Fibroblast of lung (primary cell): ENCODE data around the gene DUSP16. TPM values are rescaled to one million over a fixed set of nuclear protein-coding genes. Genes with fewer than 3 reads are reported as not detected.

ENCODE experiments used
- DNase-seq, 2 donors: peaks; one replicate each; pipeline versions ENCODE4 v3.0.0 to v3.0.0-alpha.2; 2010; ENCODE audit warnings: low read depth in 2 of 2
- H2AFZ ChIP-seq: 2 replicates; pipeline ENCODE4 v1.5.1; 2012; ENCODE audit warnings: low read length, control low read depth, inconsistent platforms
- H3K27ac ChIP-seq: 2 replicates; pipeline ENCODE4 v1.5.1; 2011; ENCODE audit warnings: low read length, control low read depth; ENCODE audit not compliant: insufficient read depth
- H3K27me3 ChIP-seq: 2 replicates; pipeline ENCODE4 v1.5.1; 2011; ENCODE audit warnings: mild to moderate bottlenecking, low read length; ENCODE audit not compliant: control insufficient read depth, insufficient read depth
- H3K36me3 ChIP-seq: 2 replicates; pipeline ENCODE4 v1.5.1; 2011; ENCODE audit warnings: low read length; ENCODE audit not compliant: control insufficient read depth, insufficient read depth
- H3K4me1 ChIP-seq: 2 replicates; pipeline ENCODE4 v1.5.1; 2011; ENCODE audit warnings: low read length; ENCODE audit not compliant: control insufficient read depth, insufficient read depth; ENCODE audit errors: extremely low read depth
- H3K4me2 ChIP-seq: 2 replicates; pipeline ENCODE4 v1.5.1; 2011; ENCODE audit warnings: low read length, control low read depth; ENCODE audit not compliant: insufficient read depth; ENCODE audit errors: extremely low read depth
- H3K4me3 ChIP-seq, 4 experiments: fragments of 200-600 bp in 1 of 4; sonication (generic) in 1 of 4; replicated peaks in 1 of 4; 2 replicates each; pipeline ENCODE4 v1.5.1; 2011 to 2016; ENCODE audit warnings: low read length in 4 of 4, low read depth in 3 of 4, mild to moderate bottlenecking in 3 of 4, control low read depth in 2 of 4, inconsistent platforms in 1 of 4, mixed read lengths in 1 of 4; ENCODE audit not compliant: insufficient read depth in 1 of 4; ENCODE audit errors: control extremely low read depth in 1 of 4
- H3K79me2 ChIP-seq: 2 replicates; pipeline ENCODE4 v1.5.1; 2012; ENCODE audit warnings: mild to moderate bottlenecking, low read length, inconsistent platforms; ENCODE audit not compliant: control insufficient read depth, insufficient read depth
- H3K9ac ChIP-seq: 2 replicates; pipeline ENCODE4 v1.5.1; 2011; ENCODE audit warnings: mild to moderate bottlenecking, low read length, control low read depth; ENCODE audit not compliant: insufficient read depth
- H3K9me3 ChIP-seq: 2 replicates; pipeline ENCODE4 v1.5.1; 2012; ENCODE audit warnings: low read depth, low read length; ENCODE audit not compliant: control insufficient read depth, insufficient read depth
- H4K20me1 ChIP-seq: 2 replicates; pipeline ENCODE4 v1.5.1; 2011; ENCODE audit warnings: low read length; ENCODE audit not compliant: control insufficient read depth, insufficient read depth; ENCODE audit errors: extremely low read depth
- CTCF ChIP-seq, 2 donors: IDR thresholded peaks in 1 of 2; conservative IDR thresholded peaks in 1 of 2; 1 replicate in 1 of 2; 2 replicates in 1 of 2; pipeline ENCODE4 v1.5.1; 2011 to 2012; ENCODE audit warnings: low read length in 2 of 2, control low read depth in 1 of 2, inconsistent platforms in 1 of 2, low read depth in 1 of 2, mild to moderate bottlenecking in 1 of 2
- EZH2 ChIP-seq: IDR thresholded peaks from 2 replicates; pipeline ENCODE4 v1.5.1; 2012; ENCODE audit warnings: low read length, control low read depth, mild to moderate bottlenecking; ENCODE audit errors: missing control alignments
- polyA plus RNA-seq, 2 donors: library from polyadenylated mRNA; depleted of rRNA in 1 of 2; stranded (reverse) in 1 of 2; unstranded in 1 of 2; fragments of >200 nt; gene quantifications; 2 replicates each; pipeline ENCODE4 v1.2.1, GENCODE V29; 2011 to 2012; ENCODE audit warnings: missing spikeins in 1 of 2
- total RNA-seq: library from RNA; depleted of rRNA; stranded (reverse); fragments of >200 nt; gene quantifications from 2 replicates; pipeline ENCODE4 v1.2.1, GENCODE V29; 2014

DUSP16 gene
- total and polyA plus RNA-seq, 2 donors (not counting 1 experiment from before 2014, with no cell fraction given): 9.4 to 15.2 TPM

DNA sequence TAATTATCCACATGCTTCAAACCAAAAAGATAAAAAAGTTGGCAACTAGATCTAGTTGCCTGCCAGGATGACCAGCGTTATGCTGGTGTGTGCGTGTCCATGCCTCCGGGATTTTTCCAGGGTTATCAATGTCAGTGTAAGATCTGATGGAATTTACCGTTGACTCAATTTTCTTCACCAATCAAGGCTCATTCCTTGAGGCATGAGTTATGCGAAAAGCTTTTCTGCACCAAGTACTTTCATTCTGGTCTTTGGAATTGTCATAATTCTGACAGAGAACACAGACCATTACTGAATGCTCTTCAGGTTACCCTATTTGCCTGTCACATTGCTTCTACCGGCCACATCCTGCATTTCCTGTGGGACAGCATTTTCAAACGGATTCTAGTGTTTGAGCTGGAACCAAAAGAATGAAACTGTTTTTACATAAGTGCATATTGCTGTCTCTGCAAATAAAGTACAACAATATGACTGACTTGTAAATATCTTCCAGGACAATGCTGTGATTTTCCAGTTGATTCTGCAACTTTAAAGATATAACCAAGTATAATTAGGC, 91.8 kb downstream of the DUSP16 start:
- no peak for DNase-seq
- H3K27ac ChIP-seq: no peak overlapping the region
- no peaks in the 10 kb centered on the region for H3K36me3 ChIP-seq
- no peak overlapping the region for H2AFZ ChIP-seq
- H3K4me2 ChIP-seq: no peak overlapping the region
- no peaks in the 10 kb centered on the region for H3K9me3 ChIP-seq
- H3K27me3 ChIP-seq: no peaks in the 10 kb centered on the region
- TF ChIP-seq CTCF (conservative IDR thresholded peaks at IDR 0.05 in 1 of 2, IDR thresholded peaks at IDR 0.05 in 1 of 2; ENCODE audit: low read depth in 1 of 2, low read length in 2 of 2): no peak
- TF ChIP-seq EZH2: no peak
- no peaks in the 10 kb centered on the region for H3K79me2 ChIP-seq
- no peaks in the 10 kb centered on the region for H3K4me1 ChIP-seq
- H3K4me3 ChIP-seq: no peak overlapping the region
- H3K9ac ChIP-seq: no peak overlapping the region
- H4K20me1 ChIP-seq: no peaks in the 10 kb centered on the region

DNA sequence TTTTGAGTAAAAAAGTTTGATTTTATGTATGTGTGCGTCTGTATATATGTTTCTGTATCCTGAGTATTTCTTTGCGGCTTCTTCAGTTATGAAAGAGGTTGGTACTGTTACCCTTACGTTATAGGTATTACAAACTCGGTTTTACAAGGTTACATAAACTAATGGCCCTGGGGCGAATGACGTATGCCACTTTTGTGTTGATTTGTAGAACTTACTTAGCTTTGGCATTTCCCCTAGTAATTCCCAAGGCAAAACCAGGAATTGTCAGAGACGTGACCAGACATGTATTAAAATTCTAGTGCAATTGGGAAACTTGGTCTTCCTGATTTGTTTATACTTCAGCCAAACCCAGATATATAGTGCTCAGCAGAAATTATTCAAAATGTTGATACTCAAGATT, 93.3 kb downstream of the DUSP16 start:
- Histone ChIP-seq H3K79me2 (no peaks in the 10 kb centered on the region), H3K4me1 (no peaks in the 10 kb centered on the region), H3K4me3 (no peak overlapping the region), H3K27me3 (no peaks in the 10 kb centered on the region), H3K36me3 (no peaks in the 10 kb centered on the region), H4K20me1 (no peaks in the 10 kb centered on the region), H3K9me3 (no peaks in the 10 kb centered on the region), H3K9ac (no peak overlapping the region), H2AFZ (no peak overlapping the region), H3K4me2 (no peak overlapping the region), H3K27ac (no peak overlapping the region)
- TF ChIP-seq CTCF (conservative IDR thresholded peaks at IDR 0.05 in 1 of 2, IDR thresholded peaks at IDR 0.05 in 1 of 2; ENCODE audit: low read depth in 1 of 2, low read length in 2 of 2): no peak
- TF ChIP-seq EZH2: no peak
- no peak for DNase-seq

- H3K9ac ChIP-seq: no peak overlapping the region
- no peaks in the 10 kb centered on the region for H3K36me3 ChIP-seq
- no peaks in the 10 kb centered on the region for H3K27me3 ChIP-seq
- no peak for DNase-seq
- H3K9me3 ChIP-seq: no peaks in the 10 kb centered on the region
- no peak overlapping the region for H2AFZ ChIP-seq
- H3K27ac ChIP-seq: no peak overlapping the region
- H3K4me2 ChIP-seq: no peak overlapping the region
- no peaks in the 10 kb centered on the region for H4K20me1 ChIP-seq
- no peak for TF ChIP-seq CTCF (conservative IDR thresholded peaks at IDR 0.05 in 1 of 2, IDR thresholded peaks at IDR 0.05 in 1 of 2; ENCODE audit: low read depth in 1 of 2, low read length in 2 of 2)
- no peak for TF ChIP-seq EZH2
- no peaks in the 10 kb centered on the region for H3K79me2 ChIP-seq
- no peak overlapping the region for H3K4me3 ChIP-seq
- H3K4me1 ChIP-seq: no peaks in the 10 kb centered on the region
Observed at GRCh38 chr12:12468575-12468974, 94.1 kb downstream of the DUSP16 start.
